WERI-Rb-1 (cell line): ENCODE measurements around the gene TTC13.

Source experiments
- DNase-seq: peaks from one replicate; pipeline ENCODE4 v3.0.0-alpha.2; 2020
- H3K27ac ChIP-seq: fragments of 250-450 bp; sonication (Bioruptor Pico); 2 replicates; pipeline ENCODE4 v1.5.1; 2020; ENCODE audit warnings: mild to moderate bottlenecking, moderate library complexity
- H3K27me3 ChIP-seq: fragments of 250-450 bp; sonication (Bioruptor Pico); 2 replicates; pipeline ENCODE4 v1.5.1; 2021; ENCODE audit warnings: mild to moderate bottlenecking, low read depth, moderate library complexity; ENCODE audit not compliant: insufficient read depth, severe bottlenecking
- H3K36me3 ChIP-seq: fragments of 250-450 bp; sonication (Bioruptor Pico); 2 replicates; pipeline ENCODE4 v1.5.1; 2020; ENCODE audit warnings: mild to moderate bottlenecking, moderate library complexity
- H3K4me3 ChIP-seq: 2 replicates; pipeline ENCODE4 v1.5.1; 2011; ENCODE audit warnings: low read depth, mild to moderate bottlenecking, control low read depth, low read length
- H3K9me3 ChIP-seq: fragments of 250-450 bp; sonication (Bioruptor Pico); 2 replicates; pipeline ENCODE4 v1.5.1; 2021; ENCODE audit warnings: mild to moderate bottlenecking, moderate library complexity; ENCODE audit not compliant: severe bottlenecking
- TF ChIP-seq, protein P1 (sequence below): IDR thresholded peaks from 2 replicates; pipeline ENCODE4 v1.5.1; 2011; ENCODE audit warnings: low read depth, mild to moderate bottlenecking, control low read depth, inconsistent platforms, low read length

The TTC13 gene

DNA sequence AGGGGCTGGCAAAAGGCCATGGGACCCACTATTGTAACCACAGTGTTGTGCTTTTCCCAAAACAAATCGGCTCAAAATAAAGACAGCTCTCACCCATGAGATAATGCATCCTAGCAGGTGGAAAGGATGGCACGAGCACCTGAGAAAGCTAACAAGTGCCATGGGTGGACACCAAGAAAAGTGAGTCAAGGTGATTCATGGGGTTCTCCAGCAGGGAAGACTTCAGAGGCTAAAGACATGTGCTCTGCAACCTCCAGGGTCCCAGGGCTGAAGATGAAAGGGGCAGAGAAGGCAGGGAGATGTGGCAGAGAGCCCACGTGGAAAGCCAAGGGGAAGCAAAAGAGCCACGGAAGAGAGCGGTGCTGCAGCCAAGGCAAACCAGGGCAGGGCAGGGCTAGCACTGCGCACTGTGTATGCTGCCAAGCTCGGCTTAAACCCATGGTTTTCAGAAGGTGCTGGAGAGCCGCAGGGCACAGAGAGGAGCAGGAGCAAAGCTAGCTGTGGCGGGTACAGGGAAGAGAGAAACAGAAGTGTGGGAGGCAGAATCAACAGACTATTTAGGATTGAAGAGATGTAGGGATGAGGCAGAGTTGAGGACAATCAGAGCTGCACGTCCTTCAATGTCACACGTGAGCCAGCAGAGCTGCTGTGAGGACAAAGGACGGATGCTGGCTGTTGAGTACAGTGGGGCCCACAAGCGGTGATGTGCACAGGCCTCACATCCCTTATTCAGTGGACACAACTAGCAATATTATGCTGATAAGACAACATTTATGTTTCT, 68.5 kb downstream of the TTC13 start:
- Histone ChIP-seq H3K27ac (no peak overlapping the region), H3K4me3 (no peak overlapping the region), H3K27me3 (no peaks in the 10 kb centered on the region), H3K9me3 (no peaks in the 10 kb centered on the region), H3K36me3 (peaks cover 46% of the 10 kb centered on the region)
- DNase-seq = no peak
- TF ChIP-seq, protein P1, sequence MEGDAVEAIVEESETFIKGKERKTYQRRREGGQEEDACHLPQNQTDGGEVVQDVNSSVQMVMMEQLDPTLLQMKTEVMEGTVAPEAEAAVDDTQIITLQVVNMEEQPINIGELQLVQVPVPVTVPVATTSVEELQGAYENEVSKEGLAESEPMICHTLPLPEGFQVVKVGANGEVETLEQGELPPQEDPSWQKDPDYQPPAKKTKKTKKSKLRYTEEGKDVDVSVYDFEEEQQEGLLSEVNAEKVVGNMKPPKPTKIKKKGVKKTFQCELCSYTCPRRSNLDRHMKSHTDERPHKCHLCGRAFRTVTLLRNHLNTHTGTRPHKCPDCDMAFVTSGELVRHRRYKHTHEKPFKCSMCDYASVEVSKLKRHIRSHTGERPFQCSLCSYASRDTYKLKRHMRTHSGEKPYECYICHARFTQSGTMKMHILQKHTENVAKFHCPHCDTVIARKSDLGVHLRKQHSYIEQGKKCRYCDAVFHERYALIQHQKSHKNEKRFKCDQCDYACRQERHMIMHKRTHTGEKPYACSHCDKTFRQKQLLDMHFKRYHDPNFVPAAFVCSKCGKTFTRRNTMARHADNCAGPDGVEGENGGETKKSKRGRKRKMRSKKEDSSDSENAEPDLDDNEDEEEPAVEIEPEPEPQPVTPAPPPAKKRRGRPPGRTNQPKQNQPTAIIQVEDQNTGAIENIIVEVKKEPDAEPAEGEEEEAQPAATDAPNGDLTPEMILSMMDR = no peak

DNA sequence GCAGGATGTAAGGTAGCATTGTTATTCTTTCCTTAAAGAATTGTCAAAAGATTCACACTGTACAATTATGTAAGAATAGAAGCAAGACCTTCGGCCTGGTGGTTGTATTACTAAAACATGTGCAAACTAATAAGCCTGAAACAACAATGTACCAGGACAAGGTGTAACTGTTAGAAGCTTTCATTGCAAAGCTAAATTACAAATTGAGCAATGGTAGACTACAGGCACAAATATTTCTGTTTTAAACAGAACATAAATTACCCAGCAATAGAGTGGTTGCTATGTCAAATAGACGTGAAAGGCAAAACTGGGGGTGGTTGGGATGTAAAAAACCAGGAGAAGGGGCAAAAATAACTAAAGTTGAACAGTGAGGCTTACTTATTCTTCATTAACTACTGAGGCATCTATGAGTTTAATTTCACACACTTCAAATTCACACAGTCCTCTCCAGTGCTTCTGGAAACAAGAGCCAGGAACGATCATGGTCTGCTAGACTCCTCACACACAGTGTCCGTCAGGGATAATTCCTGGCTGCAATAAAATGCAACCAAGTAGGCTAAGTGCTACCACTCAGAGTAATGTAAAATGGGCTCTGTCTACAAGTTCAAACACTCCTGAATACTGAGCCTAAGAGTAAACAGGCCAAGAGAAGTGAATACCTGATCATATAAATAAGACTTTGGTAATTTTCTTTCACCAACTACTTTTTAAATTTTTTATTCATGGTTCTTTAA, 71.0 kb downstream of the TTC13 start:
- no peaks in the 10 kb centered on the region for H3K27me3 ChIP-seq
- no peak overlapping the region for H3K4me3 ChIP-seq
- DNase-seq = no peak
- H3K9me3 ChIP-seq = no peaks in the 10 kb centered on the region
- H3K36me3 ChIP-seq = peaks cover 39% of the 10 kb centered on the region
- no peak overlapping the region for H3K27ac ChIP-seq
- TF ChIP-seq, protein P1 = no peak

DNA sequence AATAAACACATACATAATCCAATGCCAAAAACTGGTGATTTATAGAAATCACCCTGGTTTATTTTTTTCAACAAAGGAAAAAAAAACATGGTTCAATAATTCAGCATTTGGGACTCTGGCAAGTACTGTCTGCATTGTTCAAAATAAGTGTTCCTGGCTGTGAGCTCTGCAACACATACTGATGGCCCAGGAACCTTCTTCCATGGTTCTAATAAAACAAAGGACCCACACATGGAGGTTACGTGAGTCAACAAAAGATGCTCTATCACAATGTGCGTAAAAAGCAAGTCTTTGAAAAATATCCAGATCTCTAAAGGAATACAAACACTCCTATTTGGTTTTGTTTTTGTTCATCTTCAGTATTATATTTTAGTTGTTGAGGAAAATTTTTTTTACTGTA, 72.4 kb downstream of the TTC13 start:
- H3K9me3 ChIP-seq = no peaks in the 10 kb centered on the region
- no peak for DNase-seq
- no peak overlapping the region for H3K4me3 ChIP-seq
- no peak overlapping the region for H3K27ac ChIP-seq
- peaks cover 35% of the 10 kb centered on the region for H3K36me3 ChIP-seq
- no peaks in the 10 kb centered on the region for H3K27me3 ChIP-seq
- TF ChIP-seq, protein P1 = no peak

DNA sequence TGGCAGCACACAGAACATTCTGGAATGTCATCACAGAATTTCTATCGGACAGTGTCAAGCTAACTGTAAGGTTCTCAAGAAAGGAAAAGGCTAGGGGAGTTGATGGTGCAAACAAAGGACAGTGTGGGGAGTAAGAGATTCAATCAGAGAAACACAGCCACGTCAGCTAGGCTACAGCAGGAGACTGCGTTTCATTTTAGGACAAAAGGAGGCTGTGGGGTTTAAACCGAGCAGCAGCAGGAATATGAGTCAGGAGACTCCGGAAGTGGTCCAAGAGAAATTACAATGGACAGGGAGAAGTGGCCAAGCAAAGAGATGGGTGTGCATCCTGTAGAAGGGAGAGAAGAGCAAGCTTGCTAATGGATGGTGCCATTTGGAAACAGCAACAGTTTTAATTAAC, 72.9 kb downstream of the TTC13 start:
- Histone ChIP-seq H3K27me3 (no peaks in the 10 kb centered on the region), H3K9me3 (no peaks in the 10 kb centered on the region), H3K36me3 (peaks cover 30% of the 10 kb centered on the region), H3K27ac (no peak overlapping the region), H3K4me3 (no peak overlapping the region)
- no peak for DNase-seq
- TF ChIP-seq, protein P1 = no peak

DNA sequence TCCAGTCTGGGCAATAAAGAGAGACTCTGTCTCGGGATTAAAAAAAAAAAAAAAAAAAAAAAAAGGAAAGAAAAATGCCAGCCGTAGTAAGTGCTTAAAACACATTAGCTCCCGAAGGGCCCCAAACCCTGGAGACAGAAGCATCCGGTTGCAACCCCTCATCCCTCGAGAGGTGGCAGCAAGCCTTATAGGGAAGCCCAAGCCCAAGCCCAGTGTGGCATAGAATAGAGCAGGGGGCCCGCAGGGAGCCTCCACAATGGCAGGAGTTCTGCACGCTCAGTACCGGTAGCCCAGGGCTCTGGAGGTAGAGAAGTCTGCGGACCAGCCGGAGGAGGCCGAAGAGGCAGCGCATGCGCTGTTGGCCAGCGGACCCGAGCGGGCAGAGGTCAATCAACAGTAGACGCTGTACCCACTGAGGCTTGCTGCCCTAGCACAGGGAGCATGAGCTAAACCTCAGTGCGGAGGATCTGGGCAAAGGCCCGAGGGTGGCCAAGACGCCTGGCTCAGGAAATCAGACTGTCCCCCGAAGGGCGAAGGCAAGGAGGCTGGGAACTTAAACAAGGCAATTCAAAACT, 76.2 kb downstream of the TTC13 start:
- Histone ChIP-seq H3K4me3 (no peak overlapping the region), H3K36me3 (peaks cover 18% of the 10 kb centered on the region), H3K27ac (no peak overlapping the region), H3K9me3 (no peaks in the 10 kb centered on the region), H3K27me3 (no peaks in the 10 kb centered on the region)
- TF ChIP-seq, protein P1 = no peak
- no peak for DNase-seq
